Activated CD8-positive, alpha-beta memory T cell treated with anti-CD3 and anti-CD28 coated beads, Interleukin-2, amount 50 U/mL, for 48 hours (primary cell): ENCODE measurements around the gene KLHL17.
"Not testable (repeated sequence)": the region's sequence is repeated elsewhere in the genome, so short reads cannot be mapped to it uniquely, and the experiment has no call there.

Experiments
- DNase-seq: peaks from one replicate; pipeline ENCODE4 v3.0.0-alpha.2; 2020

KLHL17 gene

DNA sequence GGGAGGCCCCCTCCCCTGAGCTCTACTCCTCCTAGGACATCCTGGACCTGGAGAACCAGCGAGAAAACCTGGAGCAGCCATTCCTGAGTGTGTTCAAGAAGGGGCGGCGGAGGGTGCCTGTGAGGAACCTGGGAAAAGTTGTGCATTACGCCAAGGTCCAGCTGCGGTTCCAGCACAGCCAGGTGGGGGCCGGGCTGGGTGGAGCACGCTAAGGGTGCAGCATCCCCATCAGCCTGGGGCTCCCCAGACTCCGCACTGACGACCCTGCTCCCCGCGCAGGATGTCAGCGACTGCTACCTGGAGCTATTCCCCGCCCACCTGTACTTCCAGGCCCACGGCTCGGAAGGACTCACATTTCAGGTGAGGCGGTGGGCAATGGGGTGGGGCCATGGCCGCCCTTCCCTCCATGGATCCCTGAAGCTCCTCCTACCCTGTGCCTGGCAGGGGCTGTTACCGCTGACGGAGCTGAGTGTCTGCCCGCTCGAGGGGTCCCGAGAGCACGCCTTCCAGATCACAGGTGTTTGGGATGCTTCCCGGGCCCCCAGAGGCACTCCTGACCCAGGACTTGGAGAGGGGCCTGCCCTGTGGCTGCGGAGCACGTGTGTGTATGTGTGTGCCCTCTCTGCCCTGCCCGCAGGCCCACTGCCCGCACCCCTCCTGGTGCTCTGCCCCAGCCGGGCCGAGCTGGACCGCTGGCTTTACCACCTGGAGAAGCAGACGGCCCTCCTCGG, 10.0 kb downstream of the KLHL17 start:
- no peak for DNase-seq

DNA sequence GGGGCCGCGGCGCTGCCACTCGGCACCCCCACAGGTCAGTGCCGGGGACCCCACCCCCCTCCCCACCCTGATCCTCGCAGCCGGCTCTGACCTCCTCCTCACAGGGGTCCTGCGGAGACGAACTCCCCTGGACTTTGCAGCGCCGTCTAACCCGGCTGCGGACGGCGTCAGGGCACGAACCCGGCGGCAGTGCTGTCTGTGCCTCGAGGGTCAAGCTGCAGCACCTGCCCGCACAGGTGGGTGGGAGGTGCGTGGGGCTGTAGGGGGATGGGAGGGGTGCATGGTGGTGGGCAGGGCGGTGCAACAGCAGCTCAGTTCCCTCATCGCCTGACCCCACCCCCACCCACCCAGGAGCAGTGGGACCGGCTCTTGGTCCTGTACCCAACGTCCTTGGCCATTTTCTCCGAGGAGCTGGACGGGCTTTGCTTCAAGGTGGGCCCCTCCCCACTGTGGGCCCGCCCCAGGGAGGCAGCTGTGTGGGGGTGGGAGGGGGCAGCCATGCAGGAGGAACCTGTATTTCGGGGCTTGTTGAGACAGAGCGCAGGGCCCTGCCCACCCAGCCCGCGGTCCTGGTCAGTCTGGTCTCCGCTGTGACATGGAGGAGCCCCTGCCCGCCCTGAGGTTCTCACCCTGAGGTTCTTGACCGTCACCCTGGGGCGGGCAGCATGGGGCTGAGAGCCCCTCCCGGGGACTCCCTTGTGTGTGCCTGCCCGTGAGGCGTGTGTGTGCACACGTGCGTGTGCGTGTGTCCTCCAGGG, 10.8 kb downstream of the KLHL17 start:
- DNase-seq, result no peak

- no peak for DNase-seq
These were observed 11.5 kb downstream of the KLHL17 start for GRCh38 chr1:971751-972506.

DNA sequence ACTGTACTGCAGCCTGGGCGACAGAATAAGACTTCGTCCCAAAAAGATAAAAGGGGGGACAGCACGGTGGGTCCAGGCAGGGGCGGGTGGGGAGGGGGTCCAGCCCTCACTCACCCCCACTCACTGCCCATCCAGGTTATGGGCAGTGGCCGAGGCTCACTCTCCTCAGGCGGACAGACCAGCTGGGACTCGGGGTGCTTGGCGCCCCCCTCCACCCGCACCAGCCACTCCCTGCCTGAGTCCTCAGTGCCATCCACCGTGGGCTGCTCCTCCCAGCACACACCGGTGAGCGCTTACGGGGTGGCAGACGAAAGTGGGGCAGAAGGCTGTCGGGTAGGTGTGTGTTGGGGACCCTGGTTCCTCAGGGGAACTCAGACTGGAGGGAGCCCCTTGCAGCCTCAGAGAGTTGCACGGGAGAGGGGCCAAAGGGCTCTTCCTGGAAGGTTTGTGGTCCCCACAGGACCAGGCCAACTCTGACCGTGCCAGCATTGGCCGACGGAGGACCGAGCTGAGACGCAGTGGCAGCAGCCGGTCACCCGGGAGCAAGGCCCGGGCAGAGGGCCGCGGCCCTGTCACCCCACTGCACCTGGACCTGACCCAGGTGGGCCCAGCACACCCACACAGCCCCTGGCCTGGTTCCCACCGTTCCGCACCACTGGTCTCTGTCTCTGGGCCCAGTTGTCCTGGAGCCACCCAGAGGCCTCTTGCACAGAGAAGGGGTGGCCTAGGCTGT, 12.5 kb downstream of the KLHL17 start:
- no peak for DNase-seq

GRCh38 chr1:973459-974292, 13.3 kb downstream of the KLHL17 start:
- DNase-seq, result no peak

DNA sequence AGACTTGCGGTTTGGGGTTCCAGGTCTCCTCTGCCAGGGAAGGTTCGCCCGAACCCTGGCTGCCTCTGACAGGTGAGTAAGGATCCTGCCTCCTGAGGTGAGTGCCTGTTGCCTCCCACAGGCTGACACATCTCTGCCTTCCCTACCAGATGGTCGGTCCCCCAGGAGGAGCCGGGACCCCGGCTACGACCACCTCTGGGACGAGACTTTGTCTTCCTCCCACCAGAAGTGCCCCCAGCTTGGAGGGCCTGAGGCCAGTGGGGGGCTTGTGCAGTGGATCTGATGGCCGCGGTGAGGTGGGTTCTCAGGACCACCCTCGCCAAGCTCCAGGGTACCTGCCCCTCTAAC, 13.9 kb downstream of the KLHL17 start:
- DNase-seq, result no peak

- DNase-seq, result no peak
These were observed 14.4 kb downstream of the KLHL17 start for GRCh38 chr1:974687-975328.

GRCh38 chr1:975365-975764, 15.0 kb downstream of the KLHL17 start:
- no peak for DNase-seq

DNA sequence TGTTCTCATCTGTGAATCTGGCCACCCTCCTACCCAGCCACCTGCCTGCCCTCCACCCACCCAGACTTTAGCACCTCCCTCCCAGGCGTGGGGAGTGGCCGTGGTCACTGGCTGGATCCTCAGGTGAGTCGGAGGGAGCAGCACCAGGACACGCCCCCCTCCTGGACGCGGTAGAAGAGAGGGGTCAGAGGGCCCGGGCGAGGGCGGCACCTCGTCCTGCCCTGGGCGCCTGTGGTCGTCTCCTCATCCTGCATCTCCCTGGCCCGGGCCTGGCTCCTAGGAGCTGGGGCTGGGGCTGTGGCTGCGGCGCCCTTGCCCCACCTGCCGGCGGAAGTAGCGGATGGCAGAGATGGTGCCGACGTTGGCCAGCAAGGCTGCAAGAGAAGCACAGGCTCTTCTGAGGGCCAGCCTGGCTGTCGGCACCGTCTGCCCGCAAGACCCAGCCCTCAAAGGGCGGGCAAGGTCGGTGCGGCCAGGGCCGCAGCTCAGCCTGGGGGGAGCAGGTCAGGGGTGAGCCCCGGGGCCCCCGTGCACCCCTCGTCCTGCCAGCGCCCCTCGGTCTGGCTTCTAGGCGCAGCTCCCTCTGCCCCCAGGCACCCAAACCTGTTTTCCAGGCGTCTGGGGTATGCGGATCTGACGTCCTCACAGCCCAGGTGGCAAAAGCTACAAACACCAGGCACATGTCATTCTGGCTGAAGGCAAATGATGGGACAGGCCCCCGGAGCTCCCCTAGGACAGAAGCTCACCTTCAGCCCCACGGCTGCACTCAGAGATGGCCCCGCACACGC, 15.7 kb downstream of the KLHL17 start:
- peak; percentile 84 for DNase-seq

DNA sequence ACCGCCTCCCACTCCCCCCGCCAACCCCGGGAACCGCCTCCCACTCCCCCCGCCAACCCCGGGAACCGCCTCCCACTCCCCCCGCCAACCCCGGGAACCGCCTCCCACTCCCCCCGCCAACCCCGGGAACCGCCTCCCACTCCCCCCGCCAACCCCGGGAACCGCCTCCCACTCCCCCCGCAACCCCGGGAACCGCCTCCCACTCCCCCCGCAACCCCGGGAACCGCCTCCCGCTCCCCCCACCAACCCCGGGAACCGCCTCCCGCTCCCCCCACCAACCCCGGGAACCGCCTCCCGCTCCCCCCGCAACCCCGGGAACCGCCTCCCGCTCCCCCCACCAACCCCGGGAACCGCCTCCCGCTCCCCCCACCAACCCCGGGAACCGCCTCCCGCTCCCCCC, 16.4 kb downstream of the KLHL17 start:
- DNase-seq, result not testable (repeated sequence)

DNA sequence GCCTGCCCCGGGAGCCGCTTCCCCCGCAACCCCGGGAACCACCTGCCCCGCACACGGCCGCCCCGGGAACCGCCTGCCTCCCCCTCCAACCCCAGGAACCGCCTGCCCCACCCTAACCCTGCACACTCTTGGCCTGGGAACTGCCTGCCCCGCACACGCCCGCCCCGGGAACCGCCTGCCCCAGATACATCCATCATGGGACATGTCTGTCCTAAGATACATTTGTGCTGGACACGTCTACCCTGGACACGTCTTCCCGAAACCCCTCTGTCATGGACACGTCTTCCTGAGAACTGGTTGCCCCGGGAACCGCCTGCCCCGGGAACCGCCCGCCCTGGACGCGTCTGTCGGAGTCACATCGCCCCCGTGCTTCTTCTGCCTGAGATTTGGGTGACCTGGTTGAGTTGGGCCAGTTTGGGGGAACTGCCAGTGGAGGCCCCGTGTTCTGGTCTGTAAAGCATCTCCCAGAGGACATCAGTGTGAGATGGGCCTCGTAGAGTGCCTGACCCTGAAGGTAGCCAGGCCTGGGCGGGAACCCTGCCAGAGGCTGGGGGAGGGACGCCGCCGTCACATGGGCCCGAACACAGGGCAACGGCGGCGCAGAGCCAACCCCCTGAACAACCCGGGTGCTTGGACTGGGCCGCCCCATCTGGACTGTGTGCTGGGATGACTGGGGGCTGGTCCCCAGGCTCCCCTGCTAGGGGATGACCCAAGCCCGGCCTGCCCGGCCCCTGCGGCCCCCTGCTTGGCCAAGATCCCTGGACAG, 17.9 kb downstream of the KLHL17 start:
- DNase-seq, result no peak

- no peak for DNase-seq
These were observed 18.7 kb downstream of the KLHL17 start for GRCh38 chr1:978835-979743.

DNA sequence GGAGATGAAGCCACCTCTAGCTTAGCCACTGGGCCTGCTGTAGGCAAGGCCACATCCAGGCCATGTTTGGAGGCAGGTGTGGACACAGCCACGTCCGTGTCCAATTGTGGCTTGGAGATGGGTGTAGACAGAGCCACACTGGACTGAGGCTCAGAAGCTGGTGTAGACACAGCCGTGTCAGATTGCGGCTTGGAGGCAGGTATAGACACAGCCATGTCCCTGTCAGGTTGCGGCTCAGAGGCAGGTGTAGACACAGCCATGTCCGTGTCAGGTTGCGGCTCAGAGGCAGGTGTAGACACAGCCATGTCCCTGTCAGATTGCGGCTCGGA, 19.3 kb downstream of the KLHL17 start:
- DNase-seq, result no peak

DNA sequence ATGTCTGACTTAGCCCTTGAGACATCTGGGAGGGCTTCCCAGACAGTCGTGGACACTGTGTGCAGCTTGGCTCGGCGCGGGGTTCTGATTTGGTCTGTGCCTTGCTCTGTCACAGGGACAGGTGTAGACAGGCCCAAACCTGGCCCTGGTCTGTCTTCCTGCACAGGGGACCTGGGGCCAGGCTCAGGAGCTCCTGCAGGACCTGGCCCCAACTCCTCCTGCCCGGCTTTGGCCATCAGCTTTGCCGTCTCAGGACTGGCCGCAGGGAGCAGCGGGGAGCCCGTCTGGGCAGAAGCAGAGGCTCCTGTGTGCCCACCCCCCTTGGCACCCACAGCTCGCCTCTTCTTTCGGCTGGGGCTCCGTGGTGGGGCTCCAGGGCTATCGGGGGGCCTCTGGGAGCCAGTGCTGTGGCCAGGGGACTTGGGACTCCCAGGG, 19.8 kb downstream of the KLHL17 start:
- no peak for DNase-seq

- no peak for DNase-seq
These were observed 20.4 kb downstream of the KLHL17 start for GRCh38 chr1:980602-981395.

DNA sequence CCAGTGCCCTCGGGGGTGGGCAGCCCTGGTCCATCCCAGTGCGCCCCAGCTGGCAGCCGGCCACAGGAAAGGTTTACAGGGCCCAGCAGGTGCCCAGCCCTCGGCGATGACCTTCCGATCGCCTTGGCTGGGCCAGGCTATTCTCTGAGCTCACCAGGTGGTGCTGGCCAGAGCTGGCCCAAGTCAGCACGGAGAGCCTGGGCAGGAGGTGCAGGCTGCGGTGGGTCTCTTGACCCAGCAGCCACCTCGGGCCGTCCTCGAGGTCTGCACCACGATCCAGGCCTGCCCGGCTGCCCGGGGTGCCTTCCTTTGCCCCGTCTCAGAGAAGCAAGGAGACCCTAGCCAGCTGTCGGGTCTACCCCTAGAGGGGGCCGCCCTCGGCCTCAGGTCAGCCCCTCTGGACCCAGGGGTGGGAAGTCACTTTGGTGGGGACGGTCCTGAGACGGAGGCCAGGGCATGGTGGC, 21.1 kb downstream of the KLHL17 start:
- DNase-seq, result no peak

DNA sequence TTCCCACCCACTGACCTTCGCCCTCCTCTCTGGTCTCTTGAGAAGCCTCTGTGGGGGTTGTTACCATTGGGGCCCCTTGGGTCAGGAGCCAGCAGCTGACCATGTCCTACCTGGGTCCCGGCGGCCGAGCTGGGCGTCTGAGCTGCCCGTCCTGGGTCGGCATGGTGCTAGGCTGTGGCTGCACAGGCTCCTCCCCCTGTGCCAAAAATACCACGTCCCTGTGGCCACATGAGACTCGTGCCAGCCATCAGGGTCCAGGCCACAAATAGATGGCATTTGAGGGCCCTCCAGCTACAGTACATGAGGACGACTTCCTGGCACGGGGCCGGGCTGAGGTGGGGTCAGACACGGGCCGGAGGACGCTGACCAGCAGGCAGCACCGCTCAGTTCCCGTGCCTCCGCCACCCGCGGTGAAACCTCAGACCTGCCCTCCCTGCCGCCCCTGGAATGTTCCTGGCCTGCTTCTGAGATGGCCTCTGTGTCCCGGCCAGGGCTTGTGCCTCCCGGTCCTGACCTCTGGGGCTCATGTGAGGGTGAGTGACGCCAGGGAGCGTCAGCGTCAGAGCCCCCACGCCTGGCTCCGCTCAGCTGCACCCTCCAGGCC, 21.7 kb downstream of the KLHL17 start, which contains the start of gene PERM1:
Gene PERM1 (minus strand): TSS at position 139 of the 604 bp plus-strand sequence. CDS start 1,064 bp downstream, outside the sequence.
- DNase-seq, result no peak
